Gastrocnemius medialis (tissue), 4 donors: ENCODE data around the gene GRIN2A.

ENCODE experiments used
- CTCF ChIP-seq, 5 experiments: fragments of 450-650 bp in 3 of 5; fragments of 200-600 bp in 2 of 5; sonication (generic) in 2 of 5; IDR thresholded peaks in 4 of 5; conservative IDR thresholded peaks in 1 of 5; 1 replicate in 4 of 5; 2 replicates in 1 of 5; pipeline ENCODE4 v1.5.1; 2016 to 2019; ENCODE audit warnings: antibody characterized with exemption in 5 of 5, mild to moderate bottlenecking in 3 of 5, moderate library complexity in 3 of 5
- POLR2A ChIP-seq, 2 donors: fragments of 450-650 bp; IDR thresholded peaks; one replicate each; pipeline ENCODE4 v1.6.1; 2017; ENCODE audit warnings: antibody characterized with exemption in 2 of 2, mild to moderate bottlenecking in 2 of 2, moderate library complexity in 2 of 2

- TF ChIP-seq POLR2A (IDR thresholded peaks at IDR 0.05) (no peak), CTCF (IDR thresholded peaks at IDR 0.05 in 4 of 5, conservative IDR thresholded peaks at IDR 0.05 in 1 of 5) (no peak)
Measured at GRCh38 chr16:9921997-9922396, 260.2 kb downstream of the GRIN2A start.
